GM23338 (cell line): ENCODE measurements around the gene CSRNP3. TPM values are rescaled to one million over a fixed set of nuclear protein-coding genes. Genes with fewer than 3 reads are reported as not detected.

Experiments
- ATAC-seq: fragments of 200-7000 bp; cut with Tn5 transposase; 3 replicates; pipeline ENCODE4 v1.9.1; 2020
- DNase-seq: peaks from one replicate; pipeline ENCODE4 v3.0.0-alpha.2; 2015; ENCODE audit warnings: low spot score
- H2AFZ ChIP-seq: fragments of 200-600 bp; sonication (generic); 2 replicates; pipeline ENCODE4 v1.8.0; 2016; ENCODE audit warnings: antibody characterized with exemption, mild to moderate bottlenecking, moderate library complexity
- H3F3A ChIP-seq: fragments of 200-600 bp; sonication (generic); replicated peaks from 2 replicates; pipeline ENCODE4 v1.8.0; 2017; ENCODE audit warnings: antibody characterized with exemption, mixed run types, low read depth
- H3K27ac ChIP-seq: fragments of 200-600 bp; sonication (generic); 2 replicates; pipeline ENCODE4 v1.6.1; 2016; ENCODE audit warnings: low read depth
- H3K27me3 ChIP-seq: fragments of 200-600 bp; sonication (generic); 2 replicates; pipeline ENCODE4 v1.8.0; 2016; ENCODE audit warnings: mild to moderate bottlenecking, mixed run types, moderate library complexity; ENCODE audit not compliant: insufficient read depth
- H3K36me3 ChIP-seq: fragments of 200-600 bp; sonication (generic); 2 replicates; pipeline ENCODE4 v1.8.0; 2016; ENCODE audit warnings: mild to moderate bottlenecking; ENCODE audit not compliant: insufficient read depth
- H3K4me1 ChIP-seq: fragments of 200-600 bp; sonication (generic); 2 replicates; pipeline ENCODE4 v1.8.0; 2016; ENCODE audit warnings: mild to moderate bottlenecking, moderate library complexity; ENCODE audit not compliant: insufficient read depth
- H3K4me2 ChIP-seq: fragments of 200-600 bp; sonication (generic); 2 replicates; pipeline ENCODE4 v1.7.1; 2017; ENCODE audit warnings: mixed run types
- H3K4me3 ChIP-seq: fragments of 200-600 bp; sonication (generic); 2 replicates; pipeline ENCODE4 v1.6.1; 2016; ENCODE audit warnings: mixed run types
- H3K79me2 ChIP-seq: fragments of 200-600 bp; sonication (generic); replicated peaks from 2 replicates; pipeline ENCODE4 v1.8.0; 2017; ENCODE audit warnings: mild to moderate bottlenecking; ENCODE audit not compliant: insufficient read depth
- H3K9me2 ChIP-seq: fragments of 200-600 bp; sonication (generic); 2 replicates; pipeline ENCODE4 v1.8.0; 2017; ENCODE audit not compliant: insufficient read depth
- H4K20me1 ChIP-seq: fragments of 200-600 bp; sonication (generic); replicated peaks from 2 replicates; pipeline ENCODE4 v1.8.0; 2017; ENCODE audit warnings: mild to moderate bottlenecking; ENCODE audit not compliant: insufficient read depth
- H3K27ac Mint-ChIP-seq: 2 replicates; pipeline ENCODE4 v1.8.0; 2020; ENCODE audit warnings: inconsistent platforms, mild to moderate bottlenecking, moderate library complexity, mixed read lengths
- H3K27me3 Mint-ChIP-seq: 3 replicates; pipeline ENCODE4 v1.8.0; 2022; ENCODE audit warnings: low read depth, mild to moderate bottlenecking, moderate library complexity, mixed read lengths, inconsistent platforms; ENCODE audit not compliant: insufficient read depth, poor library complexity
- H3K36me3 Mint-ChIP-seq: 3 replicates; pipeline ENCODE4 v1.8.0; 2021; ENCODE audit warnings: low read depth, mild to moderate bottlenecking, inconsistent platforms, moderate library complexity, mixed read lengths
- H3K4me1 Mint-ChIP-seq: 3 replicates; pipeline ENCODE4 v1.8.0; 2020; ENCODE audit warnings: mild to moderate bottlenecking, inconsistent platforms, mixed read lengths
- H3K4me3 Mint-ChIP-seq: 3 replicates; pipeline ENCODE4 v1.8.0; 2021; ENCODE audit warnings: moderate library complexity, mild to moderate bottlenecking, inconsistent platforms, mixed read lengths
- H3K9me3 Mint-ChIP-seq: 3 replicates; pipeline ENCODE4 v1.8.0; 2020; ENCODE audit warnings: moderate library complexity, mild to moderate bottlenecking, inconsistent platforms, mixed read lengths
- CREB1 ChIP-seq: fragments of 250-450 bp; sonication (Bioruptor Pico); IDR thresholded peaks from 2 replicates; pipeline ENCODE4 v1.5.0; 2020; ENCODE audit warnings: low read depth, mild to moderate bottlenecking, moderate library complexity
- EZH2 ChIP-seq: fragments of 200-600 bp; sonication (generic); IDR thresholded peaks from one replicate; pipeline ENCODE4 v1.8.0; 2017; ENCODE audit warnings: antibody characterized with exemption, mild to moderate bottlenecking, low read depth; ENCODE audit not compliant: unreplicated experiment
- EZH2phosphoT487 ChIP-seq: fragments of 200-600 bp; sonication (generic); IDR thresholded peaks from one replicate; pipeline ENCODE4 v1.8.1; 2018; ENCODE audit warnings: antibody characterized with exemption; ENCODE audit not compliant: unreplicated experiment
- JUNB ChIP-seq: IDR thresholded peaks from one replicate; pipeline ENCODE4 v1.6.1; 2016; ENCODE audit warnings: antibody characterized with exemption; ENCODE audit not compliant: unreplicated experiment
- NANOG ChIP-seq: IDR thresholded peaks from 2 replicates; pipeline ENCODE4 v1.6.1; 2016; ENCODE audit warnings: antibody characterized with exemption, borderline replicate concordance
- POLR2AphosphoS5 ChIP-seq: IDR thresholded peaks from 2 replicates; pipeline ENCODE4 v1.6.1; 2016; ENCODE audit warnings: antibody characterized with exemption, low read depth
- REST ChIP-seq: IDR thresholded peaks from one replicate; pipeline ENCODE4 v1.6.1; 2018; ENCODE audit warnings: antibody characterized with exemption; ENCODE audit not compliant: unreplicated experiment
- STAT1 ChIP-seq: IDR thresholded peaks from one replicate; pipeline ENCODE4 v1.6.1; 2016; ENCODE audit warnings: antibody characterized with exemption; ENCODE audit not compliant: unreplicated experiment
- ZNF114 ChIP-seq: fragments of 250-450 bp; sonication (Bioruptor Pico); IDR thresholded peaks from 2 replicates; pipeline ENCODE4 v1.5.0; 2020; ENCODE audit warnings: mild to moderate bottlenecking, moderate library complexity
- ZNF331 ChIP-seq: fragments of 250-450 bp; sonication (Bioruptor Pico); IDR thresholded peaks from 2 replicates; pipeline ENCODE4 v1.5.0; 2020; ENCODE audit warnings: low read depth, mild to moderate bottlenecking, moderate library complexity
- polyA plus RNA-seq: library from polyadenylated mRNA; unstranded; fragments of >200 nt; fragmentation: Nextera tagmentation; extraction: Ambion mirVana; gene quantifications from 2 replicates; pipeline ENCODE4 v1.2.1, GENCODE V29; 2016
- total RNA-seq: library from RNA; depleted of rRNA; stranded (reverse); fragments of >200 nt; shearing (Covaris generic); gene quantifications from 2 replicates; pipeline ENCODE4 v1.2.3, GENCODE V29; 2014
- TF ChIP-seq, protein P1 (sequence below): IDR thresholded peaks from 2 replicates; pipeline ENCODE4 v1.6.1; 2016; ENCODE audit warnings: antibody characterized with exemption
- TF ChIP-seq, protein P2 (sequence below): fragments of 250-450 bp; sonication (Bioruptor Pico); IDR thresholded peaks from 2 replicates; pipeline ENCODE4 v1.5.0; 2020; ENCODE audit warnings: mild to moderate bottlenecking, moderate library complexity
- TF ChIP-seq, protein P3 (sequence below), 2 experiments: fragments of 200-600 bp in 1 of 2; sonication (generic) in 1 of 2; conservative IDR thresholded peaks; 2 replicates each; pipeline versions ENCODE4 v1.5.1 to v1.6.1; 2016 to 2017; ENCODE audit warnings: antibody characterized with exemption in 2 of 2, low read depth in 2 of 2, mild to moderate bottlenecking in 2 of 2, moderate library complexity in 1 of 2

Gene CSRNP3
- total and polyA plus RNA-seq, 2 experiments from 2014 or later: 3.8 to 6.8 TPM

- Histone ChIP-seq H3K27me3 (no peaks in the 10 kb centered on the region), H3K79me2 (no peaks in the 10 kb centered on the region), H3K4me1 (no peaks in the 10 kb centered on the region), H2AFZ (no peak overlapping the region), H3K4me2 (no peak overlapping the region), H3K9me2 (0 out of 2 replicates have a peak, but pooled peaks cover 3% of the 10 kb centered on the region), H3K36me3 (peaks cover 2% of the 10 kb centered on the region; the same call in 1 of the 2 replicates), H3K4me3 (no peak overlapping the region), H3K27ac (no peak overlapping the region), H3F3A (no peaks in the 10 kb centered on the region), H4K20me1 (no peaks in the 10 kb centered on the region)
- ATAC-seq (no peak), DNase-seq (no peak)
- H3K4me1 Mint-ChIP-seq: no peaks in the 10 kb centered on the region; the same call in 2 of the 3 replicates
- no peaks in the 10 kb centered on the region for H3K27me3 Mint-ChIP-seq
- H3K27ac Mint-ChIP-seq: no peak overlapping the region
- TF ChIP-seq ZNF114 (CRISPR knock-in tag) (no peak), ZNF331 (CRISPR knock-in tag) (no peak), CREB1 (no peak), NANOG (no peak), REST (no peak), POLR2AphosphoS5 (no peak), JUNB (no peak), EZH2 (no peak), STAT1 (no peak), EZH2phosphoT487 (no peak)
- TF ChIP-seq, protein P1, sequence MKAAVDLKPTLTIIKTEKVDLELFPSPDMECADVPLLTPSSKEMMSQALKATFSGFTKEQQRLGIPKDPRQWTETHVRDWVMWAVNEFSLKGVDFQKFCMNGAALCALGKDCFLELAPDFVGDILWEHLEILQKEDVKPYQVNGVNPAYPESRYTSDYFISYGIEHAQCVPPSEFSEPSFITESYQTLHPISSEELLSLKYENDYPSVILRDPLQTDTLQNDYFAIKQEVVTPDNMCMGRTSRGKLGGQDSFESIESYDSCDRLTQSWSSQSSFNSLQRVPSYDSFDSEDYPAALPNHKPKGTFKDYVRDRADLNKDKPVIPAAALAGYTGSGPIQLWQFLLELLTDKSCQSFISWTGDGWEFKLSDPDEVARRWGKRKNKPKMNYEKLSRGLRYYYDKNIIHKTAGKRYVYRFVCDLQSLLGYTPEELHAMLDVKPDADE: no peak
- TF ChIP-seq, protein P2, sequence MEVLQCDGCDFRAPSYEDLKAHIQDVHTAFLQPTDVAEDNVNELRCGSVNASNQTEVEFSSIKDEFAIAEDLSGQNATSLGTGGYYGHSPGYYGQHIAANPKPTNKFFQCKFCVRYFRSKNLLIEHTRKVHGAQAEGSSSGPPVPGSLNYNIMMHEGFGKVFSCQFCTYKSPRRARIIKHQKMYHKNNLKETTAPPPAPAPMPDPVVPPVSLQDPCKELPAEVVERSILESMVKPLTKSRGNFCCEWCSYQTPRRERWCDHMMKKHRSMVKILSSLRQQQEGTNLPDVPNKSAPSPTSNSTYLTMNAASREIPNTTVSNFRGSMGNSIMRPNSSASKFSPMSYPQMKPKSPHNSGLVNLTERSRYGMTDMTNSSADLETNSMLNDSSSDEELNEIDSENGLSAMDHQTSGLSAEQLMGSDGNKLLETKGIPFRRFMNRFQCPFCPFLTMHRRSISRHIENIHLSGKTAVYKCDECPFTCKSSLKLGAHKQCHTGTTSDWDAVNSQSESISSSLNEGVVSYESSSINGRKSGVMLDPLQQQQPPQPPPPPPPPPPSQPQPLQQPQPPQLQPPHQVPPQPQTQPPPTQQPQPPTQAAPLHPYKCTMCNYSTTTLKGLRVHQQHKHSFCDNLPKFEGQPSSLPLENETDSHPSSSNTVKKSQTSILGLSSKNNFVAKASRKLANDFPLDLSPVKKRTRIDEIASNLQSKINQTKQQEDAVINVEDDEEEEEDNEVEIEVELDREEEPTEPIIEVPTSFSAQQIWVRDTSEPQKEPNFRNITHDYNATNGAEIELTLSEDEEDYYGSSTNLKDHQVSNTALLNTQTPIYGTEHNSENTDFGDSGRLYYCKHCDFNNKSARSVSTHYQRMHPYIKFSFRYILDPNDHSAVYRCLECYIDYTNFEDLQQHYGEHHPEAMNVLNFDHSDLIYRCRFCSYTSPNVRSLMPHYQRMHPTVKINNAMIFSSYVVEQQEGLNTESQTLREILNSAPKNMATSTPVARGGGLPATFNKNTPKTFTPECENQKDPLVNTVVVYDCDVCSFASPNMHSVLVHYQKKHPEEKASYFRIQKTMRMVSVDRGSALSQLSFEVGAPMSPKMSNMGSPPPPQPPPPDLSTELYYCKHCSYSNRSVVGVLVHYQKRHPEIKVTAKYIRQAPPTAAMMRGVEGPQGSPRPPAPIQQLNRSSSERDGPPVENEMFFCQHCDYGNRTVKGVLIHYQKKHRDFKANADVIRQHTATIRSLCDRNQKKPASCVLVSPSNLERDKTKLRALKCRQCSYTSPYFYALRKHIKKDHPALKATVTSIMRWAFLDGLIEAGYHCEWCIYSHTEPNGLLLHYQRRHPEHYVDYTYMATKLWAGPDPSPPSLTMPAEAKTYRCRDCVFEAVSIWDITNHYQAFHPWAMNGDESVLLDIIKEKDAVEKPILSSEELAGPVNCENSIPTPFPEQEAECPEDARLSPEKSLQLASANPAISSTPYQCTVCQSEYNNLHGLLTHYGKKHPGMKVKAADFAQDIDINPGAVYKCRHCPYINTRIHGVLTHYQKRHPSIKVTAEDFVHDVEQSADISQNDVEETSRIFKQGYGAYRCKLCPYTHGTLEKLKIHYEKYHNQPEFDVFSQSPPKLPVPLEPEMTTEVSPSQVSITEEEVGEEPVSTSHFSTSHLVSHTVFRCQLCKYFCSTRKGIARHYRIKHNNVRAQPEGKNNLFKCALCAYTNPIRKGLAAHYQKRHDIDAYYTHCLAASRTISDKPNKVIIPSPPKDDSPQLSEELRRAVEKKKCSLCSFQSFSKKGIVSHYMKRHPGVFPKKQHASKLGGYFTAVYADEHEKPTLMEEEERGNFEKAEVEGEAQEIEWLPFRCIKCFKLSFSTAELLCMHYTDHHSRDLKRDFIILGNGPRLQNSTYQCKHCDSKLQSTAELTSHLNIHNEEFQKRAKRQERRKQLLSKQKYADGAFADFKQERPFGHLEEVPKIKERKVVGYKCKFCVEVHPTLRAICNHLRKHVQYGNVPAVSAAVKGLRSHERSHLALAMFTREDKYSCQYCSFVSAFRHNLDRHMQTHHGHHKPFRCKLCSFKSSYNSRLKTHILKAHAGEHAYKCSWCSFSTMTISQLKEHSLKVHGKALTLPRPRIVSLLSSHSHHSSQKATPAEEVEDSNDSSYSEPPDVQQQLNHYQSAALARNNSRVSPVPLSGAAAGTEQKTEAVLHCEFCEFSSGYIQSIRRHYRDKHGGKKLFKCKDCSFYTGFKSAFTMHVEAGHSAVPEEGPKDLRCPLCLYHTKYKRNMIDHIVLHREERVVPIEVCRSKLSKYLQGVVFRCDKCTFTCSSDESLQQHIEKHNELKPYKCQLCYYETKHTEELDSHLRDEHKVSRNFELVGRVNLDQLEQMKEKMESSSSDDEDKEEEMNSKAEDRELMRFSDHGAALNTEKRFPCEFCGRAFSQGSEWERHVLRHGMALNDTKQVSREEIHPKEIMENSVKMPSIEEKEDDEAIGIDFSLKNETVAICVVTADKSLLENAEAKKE (CRISPR knock-in tag): no peak
- TF ChIP-seq, protein P3, sequence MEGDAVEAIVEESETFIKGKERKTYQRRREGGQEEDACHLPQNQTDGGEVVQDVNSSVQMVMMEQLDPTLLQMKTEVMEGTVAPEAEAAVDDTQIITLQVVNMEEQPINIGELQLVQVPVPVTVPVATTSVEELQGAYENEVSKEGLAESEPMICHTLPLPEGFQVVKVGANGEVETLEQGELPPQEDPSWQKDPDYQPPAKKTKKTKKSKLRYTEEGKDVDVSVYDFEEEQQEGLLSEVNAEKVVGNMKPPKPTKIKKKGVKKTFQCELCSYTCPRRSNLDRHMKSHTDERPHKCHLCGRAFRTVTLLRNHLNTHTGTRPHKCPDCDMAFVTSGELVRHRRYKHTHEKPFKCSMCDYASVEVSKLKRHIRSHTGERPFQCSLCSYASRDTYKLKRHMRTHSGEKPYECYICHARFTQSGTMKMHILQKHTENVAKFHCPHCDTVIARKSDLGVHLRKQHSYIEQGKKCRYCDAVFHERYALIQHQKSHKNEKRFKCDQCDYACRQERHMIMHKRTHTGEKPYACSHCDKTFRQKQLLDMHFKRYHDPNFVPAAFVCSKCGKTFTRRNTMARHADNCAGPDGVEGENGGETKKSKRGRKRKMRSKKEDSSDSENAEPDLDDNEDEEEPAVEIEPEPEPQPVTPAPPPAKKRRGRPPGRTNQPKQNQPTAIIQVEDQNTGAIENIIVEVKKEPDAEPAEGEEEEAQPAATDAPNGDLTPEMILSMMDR (conservative IDR thresholded peaks at IDR 0.05; ENCODE audit: low read depth in 2 of 2): no peak
- peaks cover 16% of the 10 kb centered on the region for H3K36me3 Mint-ChIP-seq
- no peak overlapping the region for H3K4me3 Mint-ChIP-seq
- peaks cover 17% of the 10 kb centered on the region for H3K9me3 Mint-ChIP-seq
Observed at GRCh38 chr2:165667375-165667774, 197.9 kb downstream of the CSRNP3 start.
